Erythroblast (primary cell): ENCODE results near the gene OR2H1.
"Not testable (repeated sequence)": the region's sequence is repeated elsewhere in the genome, so short reads cannot be mapped to it uniquely, and the experiment has no call there.

Source experiments
- GATA1 ChIP-seq: IDR thresholded peaks from 2 replicates; pipeline ENCODE4 v1.6.1; 2011; ENCODE audit warnings: low read depth, mild to moderate bottlenecking, control low read depth, low read length, moderate library complexity
- POLR2A ChIP-seq: IDR thresholded peaks from 2 replicates; pipeline ENCODE4 v1.6.1; 2011; ENCODE audit warnings: mild to moderate bottlenecking, low read length

- not testable (repeated sequence) for TF ChIP-seq POLR2A, GATA1
Measured at GRCh38 chr6:29436730-29437129, 20.2 kb upstream of the OR2H1 start.
